GM18907 (cell line): ENCODE measurements around the gene MED22.
"Not testable (repeated sequence)": the region's sequence is repeated elsewhere in the genome, so short reads cannot be mapped to it uniquely, and the experiment has no call there.

ENCODE experiments used
- ATAC-seq: cut with Tn5 transposase; IDR thresholded peaks from one replicate; pipeline ENCODE4 v1.9.1; 2021; ENCODE audit warnings: mild to moderate bottlenecking, moderate library complexity; ENCODE audit not compliant: unreplicated experiment

MED22 gene

DNA sequence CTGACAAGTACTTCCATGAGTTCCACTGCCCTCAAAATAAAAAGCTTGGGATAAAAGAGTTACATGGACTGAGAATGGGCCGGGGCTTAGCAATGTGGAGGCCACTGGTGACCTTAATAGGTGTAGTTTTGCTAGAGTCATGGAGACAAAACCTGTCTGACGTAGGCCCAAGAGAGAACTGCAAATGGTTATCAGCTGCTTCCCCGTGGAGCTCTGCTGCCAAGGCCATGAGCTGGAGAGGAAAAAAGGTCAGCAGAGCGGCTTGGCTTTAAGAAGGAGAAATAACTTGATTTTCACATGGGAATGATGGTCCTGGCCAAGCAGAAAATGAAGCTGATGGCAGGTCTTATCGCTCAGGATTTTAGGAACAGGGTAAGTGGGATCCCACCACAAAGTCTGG, 8.3 kb downstream of the MED22 start:
- no peak for ATAC-seq

GRCh38 chr9:133335924-133336811, 11.8 kb downstream of the MED22 start, which contains the start of gene SURF6:
TSS of gene SURF6 (minus strand) at chr9:133336188. CDS start at chr9:133336132, 56 bp downstream.
- ATAC-seq, result peak; percentile 82

- ATAC-seq, result not testable (repeated sequence)
Observed at GRCh38 chr9:133334888-133335287, 13.0 kb downstream of the MED22 start.

- ATAC-seq, result no peak
Observed at GRCh38 chr9:133334161-133334560, 13.8 kb downstream of the MED22 start.

DNA sequence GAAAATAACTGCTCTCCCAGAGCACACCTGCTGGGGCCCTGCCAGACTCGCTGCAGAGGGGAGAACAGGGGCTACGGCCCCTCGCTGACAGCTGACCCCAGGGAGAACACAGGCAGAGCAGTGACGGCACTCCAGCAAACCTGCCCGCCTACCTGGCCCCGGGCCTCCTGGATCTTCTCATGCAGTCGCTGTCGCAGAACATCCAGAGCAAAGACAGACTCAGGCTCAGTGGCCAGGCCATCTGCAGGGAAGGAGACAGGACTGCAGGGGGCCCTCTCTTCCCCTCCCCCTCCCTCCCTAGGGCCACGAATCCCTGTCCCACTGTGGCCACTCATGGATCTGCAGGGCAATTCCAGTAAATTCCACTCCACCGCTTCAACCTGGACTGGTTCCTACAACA, 14.4 kb downstream of the MED22 start:
- no peak for ATAC-seq

DNA sequence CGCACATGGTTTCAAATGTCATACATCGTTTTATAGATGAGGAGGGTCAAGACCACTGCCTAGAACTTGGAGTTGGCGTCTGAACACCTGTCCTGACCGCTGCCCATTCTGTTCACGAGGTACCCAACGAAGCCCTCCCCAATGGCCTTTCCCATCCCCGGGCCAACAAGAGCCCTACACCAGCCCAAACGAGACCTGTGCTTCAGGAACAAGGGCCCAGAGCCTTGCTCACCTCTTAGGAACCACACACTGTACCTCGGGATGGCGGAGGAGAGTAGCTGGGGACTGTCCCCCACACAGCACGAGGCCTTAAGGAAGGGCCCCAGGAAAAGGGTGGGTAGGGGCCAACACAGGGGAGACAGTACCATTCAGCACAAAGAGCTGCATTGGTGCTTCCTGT, 14.9 kb downstream of the MED22 start:
- no peak for ATAC-seq

- ATAC-seq, result no peak
Observed at GRCh38 chr9:133332381-133332730, 15.6 kb downstream of the MED22 start.

DNA sequence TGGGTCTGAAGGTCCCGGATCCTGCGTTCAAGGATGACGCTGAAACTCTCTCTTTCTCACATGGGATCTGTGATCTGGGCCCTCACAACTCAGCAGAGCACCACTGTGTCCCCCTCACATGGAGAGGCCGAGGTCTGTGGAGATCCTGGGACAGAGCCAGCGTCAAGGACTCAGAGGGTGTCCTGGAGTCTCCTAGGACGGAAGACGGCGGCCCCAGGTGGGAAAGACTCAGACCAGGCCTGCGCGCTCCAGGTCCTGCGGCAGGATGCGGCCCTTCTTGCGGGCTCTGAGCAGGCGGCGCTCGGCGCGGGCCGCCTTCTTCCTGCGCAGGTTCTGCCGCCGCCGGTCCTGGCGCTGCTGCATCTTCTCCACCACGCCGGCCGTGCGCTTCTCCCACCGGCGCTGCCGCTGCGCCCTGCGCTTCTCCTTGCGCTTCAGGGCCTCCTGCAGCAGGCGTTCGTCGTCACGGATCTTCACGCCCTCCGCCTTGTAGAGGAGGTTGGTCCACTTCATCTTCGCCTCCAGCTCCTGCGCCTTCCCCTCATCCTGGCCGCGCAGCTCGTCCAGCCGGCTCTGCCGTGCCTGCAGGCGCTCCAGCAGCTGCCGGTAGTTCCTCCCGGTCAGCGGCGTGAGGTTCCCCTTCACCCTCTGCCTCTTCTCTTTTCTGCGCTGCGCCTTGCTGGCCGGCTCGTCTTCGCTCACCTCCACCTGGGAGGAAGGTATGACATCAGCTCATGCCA, 16.1 kb downstream of the MED22 start:
- ATAC-seq, result no peak

DNA sequence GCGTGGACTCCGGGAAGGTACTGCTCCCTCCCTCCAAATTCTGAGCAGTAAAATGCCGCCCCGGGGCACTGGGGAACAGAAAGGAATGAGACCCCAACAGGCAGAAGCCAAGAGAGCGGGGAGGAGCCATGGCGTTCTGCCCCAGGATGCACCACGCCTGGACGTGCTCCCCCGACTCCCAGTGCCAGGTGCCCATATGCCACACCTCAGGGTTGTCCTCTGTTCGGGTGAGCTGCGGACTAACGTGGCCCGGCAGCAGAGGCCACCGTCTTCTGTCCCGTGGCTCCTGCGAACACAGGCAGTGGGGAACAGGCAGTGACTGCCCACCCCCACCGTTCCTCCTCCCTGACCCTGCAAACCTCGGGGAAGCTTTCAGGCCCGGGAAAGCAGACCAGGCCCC, 16.7 kb downstream of the MED22 start:
- no peak for ATAC-seq

DNA sequence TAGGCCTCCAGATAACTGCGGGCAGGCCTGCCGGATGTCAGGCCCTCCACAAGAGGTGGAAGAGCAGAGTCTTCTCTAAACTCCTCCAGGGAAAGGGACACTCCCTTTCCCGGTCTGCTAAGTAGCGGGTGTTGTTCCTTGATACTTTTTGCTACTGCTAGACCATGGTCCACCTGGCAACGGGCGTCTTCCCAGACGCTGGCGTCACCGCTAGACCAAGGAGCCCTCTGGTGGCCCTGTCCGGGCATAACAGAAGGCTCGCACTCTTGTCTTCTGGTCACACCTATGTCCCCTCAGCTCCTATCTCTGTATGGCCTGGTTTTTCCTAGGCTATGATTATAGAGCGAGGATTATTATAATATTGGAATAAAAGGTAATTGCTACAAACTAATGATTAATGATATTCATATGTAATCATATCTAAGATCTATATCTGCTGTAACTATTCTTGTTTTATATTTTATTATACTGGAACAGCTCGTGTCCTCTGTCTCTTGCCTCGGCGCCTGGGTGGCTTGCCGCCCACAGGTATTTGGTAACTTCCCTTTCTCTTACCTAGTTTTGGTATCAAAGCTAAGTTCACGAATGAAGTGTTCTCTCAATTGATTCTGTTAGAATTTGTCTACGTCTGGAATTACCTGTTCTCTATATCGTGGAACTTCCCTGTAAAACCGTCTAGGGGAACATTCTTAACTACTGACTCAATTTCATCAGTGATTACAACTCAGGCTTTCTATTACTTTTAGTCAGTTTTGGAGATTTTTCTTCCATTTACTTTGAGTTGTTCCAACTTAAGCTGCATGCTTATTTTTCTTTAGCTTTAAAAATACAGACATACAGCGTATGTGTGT, 18.4 kb downstream of the MED22 start:
- ATAC-seq, result not testable (repeated sequence)

GRCh38 chr9:133327834-133328484, 20.0 kb downstream of the MED22 start:
- no peak for ATAC-seq

GRCh38 chr9:133327021-133327420, 20.9 kb downstream of the MED22 start:
- ATAC-seq, result not testable (repeated sequence)

- ATAC-seq, result no peak
Observed at GRCh38 chr9:133323991-133324703, 23.8 kb downstream of the MED22 start.

GRCh38 chr9:133323211-133323610, 24.7 kb downstream of the MED22 start:
- ATAC-seq, result no peak

- no peak for ATAC-seq
Observed at GRCh38 chr9:133322701-133323100, 25.2 kb downstream of the MED22 start.

DNA sequence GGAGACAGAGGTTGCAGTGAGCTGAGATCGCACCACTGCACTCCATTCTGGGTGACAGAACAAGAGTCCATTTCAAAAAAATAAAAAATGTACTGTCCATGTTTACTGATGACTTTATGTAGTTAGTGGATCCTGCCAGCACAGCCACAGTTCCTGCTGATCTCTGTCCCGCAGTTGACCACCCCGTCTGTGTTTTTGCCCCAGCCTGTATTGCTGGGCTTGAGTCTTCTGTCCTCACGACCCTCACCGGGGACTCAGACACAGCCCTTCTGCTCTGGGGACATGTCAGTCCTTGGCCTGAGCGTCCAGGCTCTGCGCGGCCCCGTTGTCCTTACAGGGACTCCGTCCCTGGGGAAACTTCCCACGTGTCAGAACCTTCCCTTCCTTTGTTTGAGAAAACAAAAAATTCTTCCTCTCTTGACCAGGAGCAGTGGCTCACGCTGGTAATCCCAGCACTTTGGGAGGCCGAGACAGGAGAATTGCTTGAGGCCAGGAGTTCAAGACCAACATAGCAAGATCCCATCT, 26.5 kb downstream of the MED22 start:
- ATAC-seq, result no peak

DNA sequence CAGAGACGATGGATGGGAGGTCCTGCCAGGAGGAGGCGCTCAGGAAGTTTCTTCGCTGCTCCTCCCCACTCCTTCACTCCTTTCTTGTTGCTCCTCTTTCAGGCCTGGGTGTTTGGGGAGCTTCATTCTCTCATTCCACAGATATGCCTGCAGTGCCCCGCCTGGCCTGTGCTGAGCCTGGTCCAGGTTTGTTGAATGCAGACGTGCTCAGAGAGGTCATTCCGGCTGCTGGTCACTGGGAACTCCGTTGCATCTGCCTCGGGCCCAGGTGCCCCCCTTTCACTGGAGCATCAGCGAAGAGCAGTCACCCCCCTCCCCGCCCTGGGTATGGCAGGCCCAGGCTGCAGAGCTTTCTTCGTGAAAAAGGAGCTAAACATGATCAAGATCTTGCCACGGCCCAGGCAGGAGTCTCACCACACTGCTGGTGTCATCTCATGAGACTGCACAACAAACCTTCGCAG, 27.5 kb downstream of the MED22 start:
- ATAC-seq, result no peak

GRCh38 chr9:133317551-133317950, 30.4 kb downstream of the MED22 start:
- ATAC-seq, result not testable (repeated sequence)

DNA sequence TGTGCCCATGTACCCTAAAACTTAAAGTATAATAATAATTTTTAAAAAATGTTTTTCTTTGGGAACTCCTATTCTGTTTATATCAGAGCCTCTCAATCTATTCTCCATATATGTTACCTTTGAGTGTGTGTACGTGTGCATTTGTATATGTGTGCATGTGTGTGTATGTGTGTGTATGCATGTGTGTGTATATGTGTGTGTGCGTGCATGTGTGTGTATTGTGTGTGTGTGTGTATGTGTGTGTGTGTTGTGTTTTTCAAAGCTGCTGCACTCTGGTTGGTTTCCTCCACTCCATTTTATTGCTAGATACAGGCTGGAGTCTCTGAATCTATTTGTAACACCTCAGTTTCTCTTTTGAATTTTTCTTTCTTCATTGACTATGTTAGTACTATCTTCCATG, 31.9 kb downstream of the MED22 start:
- ATAC-seq, result no peak

- no peak for ATAC-seq
Observed at GRCh38 chr9:133309608-133310007, 38.3 kb downstream of the MED22 start.
